ENCODE results near the gene HSFX3.
"Not testable (repeated sequence)": the region's sequence is repeated elsewhere in the genome, so short reads cannot be mapped to it uniquely, and the experiment has no call there.

HSFX3 gene

DNA sequence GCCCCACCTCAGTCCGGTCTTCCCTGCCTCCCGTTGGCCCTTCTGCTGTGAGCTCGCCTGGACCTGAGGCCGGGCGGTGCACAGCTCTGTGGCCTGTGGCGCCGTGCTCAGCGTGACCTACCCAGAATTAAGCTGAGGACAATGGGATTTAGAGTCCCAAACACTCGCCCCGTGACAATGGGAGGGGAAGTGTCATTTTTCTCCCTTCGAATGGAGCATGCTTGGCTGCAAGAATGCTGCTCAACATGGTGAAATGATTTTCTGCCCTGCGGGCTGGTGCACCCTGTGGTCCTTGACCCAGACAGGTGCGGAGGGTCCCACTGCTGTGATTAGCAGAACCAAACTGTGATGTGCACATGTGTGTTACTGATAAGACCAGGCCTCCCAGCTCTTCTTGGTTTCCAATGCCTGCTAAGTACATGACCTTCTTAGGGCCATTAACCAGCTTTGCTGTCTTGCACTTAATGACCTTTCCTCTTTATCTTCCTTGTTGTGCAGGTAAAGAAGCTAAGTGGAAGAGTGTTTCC is 8.1 kb downstream of the HSFX3 start:
- no peak for DNase-seq (ENCODE audit: low read depth)
- peak overlapping the region; percentile 75 for H3K4me3 ChIP-seq (ENCODE audit: control insufficient read depth, low read depth, low read length)
- TF ChIP-seq, protein P1, sequence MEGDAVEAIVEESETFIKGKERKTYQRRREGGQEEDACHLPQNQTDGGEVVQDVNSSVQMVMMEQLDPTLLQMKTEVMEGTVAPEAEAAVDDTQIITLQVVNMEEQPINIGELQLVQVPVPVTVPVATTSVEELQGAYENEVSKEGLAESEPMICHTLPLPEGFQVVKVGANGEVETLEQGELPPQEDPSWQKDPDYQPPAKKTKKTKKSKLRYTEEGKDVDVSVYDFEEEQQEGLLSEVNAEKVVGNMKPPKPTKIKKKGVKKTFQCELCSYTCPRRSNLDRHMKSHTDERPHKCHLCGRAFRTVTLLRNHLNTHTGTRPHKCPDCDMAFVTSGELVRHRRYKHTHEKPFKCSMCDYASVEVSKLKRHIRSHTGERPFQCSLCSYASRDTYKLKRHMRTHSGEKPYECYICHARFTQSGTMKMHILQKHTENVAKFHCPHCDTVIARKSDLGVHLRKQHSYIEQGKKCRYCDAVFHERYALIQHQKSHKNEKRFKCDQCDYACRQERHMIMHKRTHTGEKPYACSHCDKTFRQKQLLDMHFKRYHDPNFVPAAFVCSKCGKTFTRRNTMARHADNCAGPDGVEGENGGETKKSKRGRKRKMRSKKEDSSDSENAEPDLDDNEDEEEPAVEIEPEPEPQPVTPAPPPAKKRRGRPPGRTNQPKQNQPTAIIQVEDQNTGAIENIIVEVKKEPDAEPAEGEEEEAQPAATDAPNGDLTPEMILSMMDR (conservative IDR thresholded peaks at IDR 0.05; ENCODE audit: control insufficient read depth, insufficient read depth, low read depth, low read length) = no peak

- peak within 1 kb of the TSS; percentile 75 for H3K4me3 ChIP-seq (ENCODE audit: control insufficient read depth, low read depth, low read length)
- peak; percentile 94 for DNase-seq (ENCODE audit: low read depth)
- TF ChIP-seq, protein P1 (conservative IDR thresholded peaks at IDR 0.05; ENCODE audit: control insufficient read depth, insufficient read depth, low read depth, low read length) = no peak
Observed at GRCh38 chrX:149540621-149541520, 8.9 kb downstream of the HSFX3 start, which contains the start of gene EOLA1. TSS of gene EOLA1 (plus strand) at chrX:149541012. CDS start at chrX:149545631, 4,619 bp downstream.

- peak overlapping the region; percentile 75 for H3K4me3 ChIP-seq (ENCODE audit: control insufficient read depth, low read depth, low read length)
- peak; percentile 80 for DNase-seq (ENCODE audit: low read depth)
- TF ChIP-seq, protein P1 (conservative IDR thresholded peaks at IDR 0.05; ENCODE audit: control insufficient read depth, insufficient read depth, low read depth, low read length) = no peak
Observed at GRCh38 chrX:149540131-149540620, 9.5 kb downstream of the HSFX3 start.

- TF ChIP-seq, protein P1 (conservative IDR thresholded peaks at IDR 0.05; ENCODE audit: control insufficient read depth, insufficient read depth, low read depth, low read length) = no peak
- DNase-seq (ENCODE audit: low read depth) = peak; percentile 91
- H3K4me3 ChIP-seq (ENCODE audit: control insufficient read depth, low read depth, low read length) = peak overlapping the region; percentile 50
Observed at GRCh38 chrX:149539283-149540130, 10.2 kb downstream of the HSFX3 start.

- H3K4me3 ChIP-seq (ENCODE audit: control insufficient read depth, low read depth, low read length) = not testable (repeated sequence)
Observed at GRCh38 chrX:149537474-149537873, 12.2 kb downstream of the HSFX3 start.

DNA sequence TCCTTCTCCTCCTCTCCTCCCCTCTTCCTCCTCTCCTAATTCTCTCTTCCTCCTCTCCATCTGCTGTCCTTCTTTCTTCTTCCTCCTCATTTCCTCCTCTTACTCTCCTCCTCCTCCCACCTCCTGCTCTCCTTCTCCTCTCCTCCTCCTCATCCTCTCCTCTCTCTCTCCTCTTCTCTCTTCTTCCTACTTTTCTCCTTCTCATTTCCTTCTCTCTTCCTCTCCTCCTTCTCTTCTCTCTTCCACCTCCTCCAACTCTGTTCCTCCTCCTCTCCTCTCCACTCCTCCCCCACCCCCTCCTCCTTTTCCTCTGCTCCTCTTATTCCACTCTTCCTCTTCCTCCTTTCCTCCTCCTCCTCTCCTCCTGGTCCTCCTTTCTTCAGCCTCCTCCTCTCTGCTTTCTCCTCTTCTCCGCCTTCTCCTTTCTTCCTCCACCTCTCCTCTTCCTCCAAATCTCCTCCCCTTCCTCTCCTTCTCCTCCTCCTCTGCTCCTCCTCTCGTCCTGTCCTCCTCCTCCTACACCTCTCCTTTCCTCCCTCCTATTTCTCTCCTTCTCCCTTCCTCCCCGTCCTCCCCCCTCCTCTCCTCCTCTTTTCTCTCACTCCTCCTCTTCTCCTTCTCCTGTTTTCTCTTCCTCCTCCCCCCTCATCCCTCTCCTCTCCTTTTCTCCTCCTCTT is 14.7 kb downstream of the HSFX3 start:
- DNase-seq (ENCODE audit: low read depth); H3K4me3 ChIP-seq (ENCODE audit: control insufficient read depth, low read depth, low read length): not testable (repeated sequence)

More at GRCh38 chrX:149537474-149537873, 12.2 kb downstream of the HSFX3 start:
- DNase-seq (ENCODE audit: low read depth) = not testable (repeated sequence)

- DNase-seq (ENCODE audit: low read depth); H3K4me3 ChIP-seq (ENCODE audit: control insufficient read depth, low read depth, low read length): not testable (repeated sequence)
Observed at GRCh38 chrX:149533999-149534398, 15.7 kb downstream of the HSFX3 start.

GRCh38 chrX:149532868-149533267 is 16.9 kb downstream of the HSFX3 start:
- H3K4me3 ChIP-seq (ENCODE audit: control insufficient read depth, low read depth, low read length); DNase-seq (ENCODE audit: low read depth): not testable (repeated sequence)
